Lower lobe of right lung (tissue), 1 donor: Measurements from ENCODE around the gene MDP1. TPM values are rescaled to one million over a fixed set of nuclear protein-coding genes. Genes with fewer than 3 reads are reported as not detected.

Experiments used
- total RNA-seq: library from RNA; stranded (reverse); fragmentation: NEBNext Ultra II Directional; extraction: Animal tissue kit (Norgen Biotek cat#: 25700); gene quantifications from one replicate; pipeline ENCODE4 v1.2.1, GENCODE V29; 2021
- donor health status: DM: no; HTN: yes; CAD: no; lungs with severe emphysema.

Gene MDP1
- total RNA-seq, 1 donor from 2014 or later = 13.3 TPM

Other genes with a start within 250 kb of the MDP1 start
- 19.4 TPM for gene DHRS4L2, start 227.1 kb downstream of the MDP1 start, total RNA-seq
- gene CARMIL3, start 164.1 kb downstream of the MDP1 start, total RNA-seq = 0.95 TPM
- not detected for gene CPNE6, start 144.5 kb downstream of the MDP1 start, total RNA-seq
- gene PCK2, start 121.8 kb downstream of the MDP1 start, total RNA-seq = 42.8 TPM
- gene DCAF11, start 101.3 kb downstream of the MDP1 start, total RNA-seq = 64.9 TPM
- 2.0 TPM for gene NRL, start 101.1 kb downstream of the MDP1 start, total RNA-seq
- gene FITM1, start 85.4 kb downstream of the MDP1 start, total RNA-seq = 0.97 TPM
- gene PSME1, start 79.9 kb downstream of the MDP1 start, total RNA-seq = 198 TPM
- 9.3 TPM for gene EMC9, start 74.5 kb downstream of the MDP1 start, total RNA-seq
- 144 TPM for gene PSME2, start 69.5 kb downstream of the MDP1 start, total RNA-seq
- 67.3 TPM for gene RNF31, start 68.6 kb downstream of the MDP1 start, total RNA-seq
- gene IRF9, start 54.8 kb downstream of the MDP1 start, total RNA-seq = 158 TPM
- gene REC8, start 44.0 kb downstream of the MDP1 start, total RNA-seq = 18.4 TPM
- 18.3 TPM for gene IPO4, start 27.2 kb downstream of the MDP1 start, total RNA-seq
- 48.9 TPM for gene TM9SF1, start 20.6 kb downstream of the MDP1 start, total RNA-seq
- gene TSSK4, start 10.4 kb downstream of the MDP1 start, total RNA-seq = 0.74 TPM
- gene CHMP4A, start 2.6 kb downstream of the MDP1 start, total RNA-seq = 41.9 TPM
- gene NEDD8, start 16.3 kb upstream of the MDP1 start, total RNA-seq = 132 TPM
- 72.3 TPM for gene GMPR2, start 16.9 kb upstream of the MDP1 start, total RNA-seq
- 85.7 TPM for gene TINF2, start 26.6 kb upstream of the MDP1 start, total RNA-seq
- 5.9 TPM for gene TGM1, start 47.1 kb upstream of the MDP1 start, total RNA-seq
- 50.4 TPM for gene RABGGTA, start 55.5 kb upstream of the MDP1 start, total RNA-seq
- 22.7 TPM for gene DHRS1, start 83.7 kb upstream of the MDP1 start, total RNA-seq
- gene NOP9, start 83.8 kb upstream of the MDP1 start, total RNA-seq = 22.0 TPM
- 16.4 TPM for gene CIDEB, start 91.9 kb upstream of the MDP1 start, total RNA-seq
- 5.9 TPM for gene LTB4R2, start 94.1 kb upstream of the MDP1 start, total RNA-seq
- gene LTB4R, start 95.4 kb upstream of the MDP1 start, total RNA-seq = 14.1 TPM
- 42.7 TPM for gene ADCY4, start 119.0 kb upstream of the MDP1 start, total RNA-seq
- gene RIPK3, start 123.9 kb upstream of the MDP1 start, total RNA-seq = 27.9 TPM
- 37.0 TPM for gene NFATC4, start 152.1 kb upstream of the MDP1 start, total RNA-seq
- 17.9 TPM for gene NYNRIN, start 182.9 kb upstream of the MDP1 start, total RNA-seq
- gene CBLN3, start 213.6 kb upstream of the MDP1 start, total RNA-seq = 2.3 TPM
- gene KHNYN, start 213.9 kb upstream of the MDP1 start, total RNA-seq = 61.4 TPM
- gene SDR39U1, start 226.7 kb upstream of the MDP1 start, total RNA-seq = 61.6 TPM